ENCODE results near the gene SLFN12L. TPM values are rescaled to one million over a fixed set of nuclear protein-coding genes. Genes with fewer than 3 reads are reported as not detected.

The SLFN12L gene
- total and polyA plus RNA-seq, 10 of the 15 experiments (the other 5 are each of a cell fraction or from before 2014, with no cell fraction given), result 1.0 to 21.3 (median 9.4) TPM

GRCh38 chr17:35521150-35521549 is 16.3 kb downstream of the SLFN12L start (continued):
- no peak for TF ChIP-seq TCF3 (IDR thresholded peaks at IDR 0.05; ENCODE audit: borderline replicate concordance, insufficient read depth, low read depth, low read length)
- TF ChIP-seq PML (IDR thresholded peaks at IDR 0.05; ENCODE audit: low read length), result no peak
- TF ChIP-seq KAT2A (conservative IDR thresholded peaks at IDR 0.05; ENCODE audit: control insufficient read depth, low read depth, low read length), result no peak
- no peak for TF ChIP-seq TBL1XR1 (IDR thresholded peaks at IDR 0.05; ENCODE audit: low read depth, low read length)
- TF ChIP-seq ZNF217 (IDR thresholded peaks at IDR 0.05), result no peak
- no peak for TF ChIP-seq IRF3 (IDR thresholded peaks at IDR 0.05)
- TF ChIP-seq HSF1 (IDR thresholded peaks at IDR 0.05; ENCODE audit: low read depth, low read length), result no peak

GRCh38 chr17:35519906-35520442 is 17.5 kb downstream of the SLFN12L start:
- Histone ChIP-seq H2AFZ (ENCODE audit: control insufficient read depth, low read depth, low read length) (no peak overlapping the region), H3K9me3 (replicated peaks; ENCODE audit: control insufficient read depth, insufficient read depth, low read length) (no peaks in the 10 kb centered on the region; the same call in 2 of the 3 replicates), H3K4me3 (no peak overlapping the region), H3K9ac (ENCODE audit: control insufficient read depth, insufficient read depth, low read length) (no peak overlapping the region), H4K20me1 (ENCODE audit: control insufficient read depth, insufficient read depth) (no peaks in the 10 kb centered on the region; the same call in 1 of the 2 replicates), H3K4me1 (ENCODE audit: control insufficient read depth, insufficient read depth, low read length) (0 out of 2 replicates have a peak, but pooled peaks cover 3% of the 10 kb centered on the region), H3K27ac (ENCODE audit: control insufficient read depth, insufficient read depth) (no peak overlapping the region), H3K79me2 (ENCODE audit: control insufficient read depth, insufficient read depth, low read length) (peaks cover 41% of the 10 kb centered on the region), H3K4me2 (ENCODE audit: control insufficient read depth, insufficient read depth) (no peak overlapping the region), H3K27me3 (replicated peaks in 1 of 2; ENCODE audit: control insufficient read depth in 2 of 2, insufficient read depth in 2 of 2, low read length in 1 of 2) (no peaks in the 10 kb centered on the region), H3K36me3 (ENCODE audit: control insufficient read depth in 2 of 2, insufficient read depth in 2 of 2, low read length in 1 of 2) (peaks cover 2 to 10% of the 10 kb centered on the region in 2 experiments; a peak in 3 of 4 replicates)
- DNase-seq (ENCODE audit: low read depth, low spot score) (no peak), ATAC-seq (peak; percentile 61), FAIRE-seq (no peak)
- intact Hi-C loops (cut with micrococcal nuclease; ENCODE audit: unreplicated experiment) (no loop called here), in situ Hi-C loops (cut with MboI) (no loop called here)
- no TSS peak for BruUV-seq (replicated peaks)
- ChIA-PET CTCF (interaction anchor here (0.9 to 1.5 kb wide), 2 partner anchors 10 to 14 kb away, joined by 3 read pairs; no protein-coding TSS in a partner anchor), RAD21 (ENCODE audit: unreplicated experiment) (no interaction called here), SMC1A (ENCODE audit: uncharacterized antibody, unreplicated experiment) (interaction anchor here (1.0 to 1.4 kb wide), 4 partner anchors 14 to 21 kb away, joined by 3 read pairs; no protein-coding TSS in a partner anchor), POLR2A (no interaction called here)
- WGBS (ENCODE audit: insufficient coverage, insufficient replicate concordance, low lambda C conversion rate, missing lambda C conversion rate), result 53% methylated on average over 8 of the region's 8 CpGs
- TF ChIP-seq CREM (IDR thresholded peaks at IDR 0.05; ENCODE audit: low read depth) (peak; percentile 28; the same call in 1 of the 2 replicates), TCF3 (IDR thresholded peaks at IDR 0.05; ENCODE audit: borderline replicate concordance, insufficient read depth, low read depth, low read length) (0 out of 2 replicates have a peak, but pooled peaks have one; percentile 22), ZNF207 (IDR thresholded peaks at IDR 0.05; ENCODE audit: borderline replicate concordance) (no peak), CBX3 (IDR thresholded peaks at IDR 0.05; ENCODE audit: borderline replicate concordance, low read depth) (no peak), TCF12 (IDR thresholded peaks at IDR 0.05; ENCODE audit: low read depth, low read length) (peak; percentile 83), EP300 (IDR thresholded peaks at IDR 0.05; ENCODE audit: borderline replicate concordance in 1 of 2, control insufficient read depth in 1 of 2, low read depth in 2 of 2, low read length in 2 of 2) (no peak), NR2C1 (IDR thresholded peaks at IDR 0.05) (no peak), NRF1 (conservative IDR thresholded peaks at IDR 0.05; ENCODE audit: low read depth, low read length) (no peak), HDAC2 (IDR thresholded peaks at IDR 0.05) (no peak), RUNX3 (IDR thresholded peaks at IDR 0.05; ENCODE audit: low read length) (peak; percentile 81), ESRRA (IDR thresholded peaks at IDR 0.05; ENCODE audit: low read length) (no peak), JUNB (IDR thresholded peaks at IDR 0.05) (peak; percentile 87), NR2C2 (IDR thresholded peaks at IDR 0.05; ENCODE audit: borderline replicate concordance, control insufficient read depth, insufficient read length, low read depth) (no peak), IRF4 (IDR thresholded peaks at IDR 0.05; ENCODE audit: low read depth, low read length) (peak; percentile 82; the same call in 1 of the 2 replicates), TARDBP (IDR thresholded peaks at IDR 0.05; ENCODE audit: borderline replicate concordance) (no peak), USF1 (IDR thresholded peaks at IDR 0.05; ENCODE audit: borderline replicate concordance, extremely low read length, insufficient read depth, low read depth, low read length) (no peak)

All from GM12878 (cell line).